Activated CD8-positive, alpha-beta T cell treated with anti-CD3 and anti-CD28 coated beads for 36 hours (primary cell): ENCODE measurements around the gene PPP2R1A. TPM values are rescaled to one million over a fixed set of nuclear protein-coding genes. Genes with fewer than 3 reads are reported as not detected.

Source experiments
- ATAC-seq: fragments of 200-7000 bp; cut with Tn5 transposase; one replicate; pipeline ENCODE4 v1.10.0; 2021; ENCODE audit warnings: mild to moderate bottlenecking, moderate library complexity
- CTCF ChIA-PET: fragments of 350-600 bp; sonication (Branson Sonifier 250); formaldehyde crosslinking; loops from one replicate; lab custom pipeline; 2021; ENCODE audit warnings: antibody characterized with exemption; lab: Charles Lee
- POLR2A ChIA-PET: fragments of 350-600 bp; sonication (Branson Sonifier 250); formaldehyde crosslinking; loops from one replicate; lab custom pipeline; 2021; ENCODE audit warnings: antibody characterized with exemption; lab: Charles Lee
- DNase-seq: peaks from one replicate; pipeline ENCODE4 v3.0.0-alpha.2; 2020
- H3K27ac Mint-ChIP-seq: one replicate; pipeline ENCODE4 v1.8.0; 2021; ENCODE audit warnings: mild to moderate bottlenecking, mixed read lengths
- H3K27me3 Mint-ChIP-seq: one replicate; pipeline ENCODE4 v1.8.0; 2021; ENCODE audit warnings: mixed read lengths
- H3K36me3 Mint-ChIP-seq: one replicate; pipeline ENCODE4 v1.8.0; 2021; ENCODE audit warnings: low read depth, mixed read lengths
- H3K4me1 Mint-ChIP-seq: one replicate; pipeline ENCODE4 v1.8.0; 2021; ENCODE audit warnings: low read depth, mixed read lengths
- H3K4me3 Mint-ChIP-seq: one replicate; pipeline ENCODE4 v1.8.0; 2021; ENCODE audit warnings: mild to moderate bottlenecking, moderate library complexity, mixed read lengths
- H3K9me3 Mint-ChIP-seq: one replicate; pipeline ENCODE4 v1.8.0; 2021; ENCODE audit warnings: mixed read lengths
- CTCF ChIP-seq: fragments of 200-600 bp; IDR thresholded peaks from one replicate; pipeline ENCODE4 v1.8.0; 2022; ENCODE audit warnings: antibody characterized with exemption, mild to moderate bottlenecking
- intact Hi-C: fragments of 100-400 bp; cut with micrococcal nuclease; formaldehyde crosslinking; loops from one replicate; pipeline ENCODE4 v1.10.0; 2022
- total RNA-seq, 2 experiments: library from RNA; stranded (reverse); gene quantifications; one replicate each; pipeline ENCODE4 v1.2.3, GENCODE V29; 2021

PPP2R1A gene
- 100 to 1,000 TPM; 236 to 237 TPM for total RNA-seq

DNA sequence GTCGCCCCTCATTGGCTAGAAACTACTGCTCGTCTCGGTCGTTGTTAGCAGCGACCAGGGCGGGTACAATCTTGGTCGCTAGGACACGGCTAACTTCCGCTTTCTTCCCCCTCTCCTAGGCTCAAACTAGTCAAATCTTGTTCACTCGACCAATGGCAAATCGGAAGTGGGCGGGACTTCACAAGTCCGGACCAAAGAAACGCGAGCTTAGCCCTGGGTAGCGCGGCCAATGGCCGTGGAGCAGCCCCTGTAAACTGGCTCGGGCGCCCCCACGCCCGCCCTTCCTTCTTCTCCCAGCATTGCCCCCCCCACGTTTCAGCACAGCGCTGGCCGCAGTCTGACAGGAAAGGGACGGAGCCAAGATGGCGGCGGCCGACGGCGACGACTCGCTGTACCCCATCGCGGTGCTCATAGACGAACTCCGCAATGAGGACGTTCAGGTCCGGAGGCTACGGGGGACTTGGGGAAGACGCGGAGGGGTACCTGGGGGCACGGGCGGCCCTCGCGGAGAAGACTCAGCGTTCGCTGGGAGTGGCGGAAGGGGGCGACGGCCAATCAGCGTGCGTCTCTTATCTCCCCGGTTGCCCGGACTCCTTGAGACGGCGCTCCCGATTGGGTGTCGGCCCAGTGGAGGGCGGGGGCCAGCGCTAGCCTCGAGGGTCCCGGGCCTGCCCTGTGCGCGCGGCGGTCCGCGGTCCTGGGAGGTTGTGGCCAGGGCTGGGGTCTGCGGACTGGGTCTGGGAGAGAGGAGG lies at the start of gene PPP2R1A:
Gene PPP2R1A (plus strand): TSS at position 318 of the 752 bp plus-strand sequence. CDS start 45 bp downstream, at position 363.
- POLR2A ChIA-PET: interaction anchor here (1.3 to 1.6 kb wide), 2 partner anchors 18 to 141 kb away, joined by 4 to 16 read pairs; partner anchors contain the start of genes ZNF432 and ZNF836
- Mint-ChIP-seq H3K4me3 (peak within 1 kb of the TSS; percentile 93), H3K9me3 (no peaks in the 10 kb centered on the region), H3K36me3 (peaks cover 31% of the 10 kb centered on the region), H3K4me1 (peaks cover 41% of the 10 kb centered on the region), H3K27ac (peak within 1 kb of the TSS; percentile 98), H3K27me3 (no peaks in the 10 kb centered on the region)
- ATAC-seq (peak; percentile 92), DNase-seq (peak; percentile 99)
- CTCF ChIA-PET: interaction anchor here (0.7 to 1.2 kb wide), 3 partner anchors 18 to 51 kb away, joined by 3 to 4 read pairs (median 3); partner anchors contain the start of gene ZNF836
- no peak for TF ChIP-seq CTCF
- intact Hi-C loops: no loop called here

DNA sequence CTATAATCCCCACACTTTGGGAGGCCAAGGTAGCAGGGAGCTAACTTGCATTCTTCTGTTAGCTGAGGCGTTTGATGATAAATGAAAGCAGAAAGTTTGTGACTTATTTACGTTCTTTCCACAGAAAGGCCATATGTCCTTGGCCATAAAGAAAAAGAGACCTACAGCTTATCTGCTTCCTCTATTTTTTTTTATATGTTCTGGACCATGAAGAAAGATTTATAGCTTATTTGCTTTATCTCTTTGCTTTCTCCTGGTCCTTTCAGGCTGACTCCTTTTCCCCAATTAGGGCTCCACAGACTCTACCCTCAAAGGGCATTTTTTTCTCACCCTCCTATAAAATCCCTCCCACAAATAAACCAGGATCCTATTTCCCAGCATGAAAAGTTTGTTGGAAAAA lies 48.6 kb upstream of the PPP2R1A start:
- Mint-ChIP-seq H3K4me3 (no peak overlapping the region), H3K4me1 (peaks cover 22% of the 10 kb centered on the region), H3K9me3 (peaks cover 17% of the 10 kb centered on the region), H3K27me3 (no peaks in the 10 kb centered on the region), H3K27ac (no peak overlapping the region), H3K36me3 (peaks cover 20% of the 10 kb centered on the region)
- TF ChIP-seq CTCF: no peak
- intact Hi-C loops: no loop called here
- DNase-seq: no peak
- ChIA-PET CTCF (interaction anchor here (1.7 kb wide), 1 partner anchor 96 kb away, joined by 5 read pairs; no protein-coding TSS in a partner anchor), POLR2A (no interaction called here)
- no peak for ATAC-seq

- CTCF ChIA-PET: no interaction called here
- H3K27ac Mint-ChIP-seq: no peak overlapping the region
Observed at GRCh38 chr19:52142001-52142595, 47.8 kb upstream of the PPP2R1A start.

DNA sequence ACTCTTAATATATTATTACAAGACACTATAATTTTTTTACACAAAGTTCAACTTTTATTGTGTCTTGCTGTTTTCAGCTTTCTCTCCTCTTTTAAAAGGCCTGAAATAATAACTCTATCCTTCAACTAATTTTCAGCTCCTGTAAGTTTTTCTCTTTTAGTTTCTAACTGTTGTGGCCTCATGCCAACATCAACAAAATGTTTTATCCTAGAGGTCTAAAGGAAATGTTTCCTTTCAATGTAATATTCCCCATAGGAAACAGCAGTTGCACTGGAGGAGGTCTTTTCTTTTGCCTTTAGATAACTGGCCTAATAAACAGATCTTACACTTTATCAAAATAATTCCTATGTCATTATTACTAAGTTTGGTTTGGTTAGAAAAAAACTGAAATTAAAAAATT lies 41.6 kb upstream of the PPP2R1A start:
- Mint-ChIP-seq H3K36me3 (peaks cover 28% of the 10 kb centered on the region), H3K4me3 (no peak overlapping the region), H3K27ac (no peak overlapping the region), H3K9me3 (peaks cover 35% of the 10 kb centered on the region), H3K27me3 (no peaks in the 10 kb centered on the region), H3K4me1 (no peaks in the 10 kb centered on the region)
- TF ChIP-seq CTCF: no peak
- DNase-seq: no peak
- ChIA-PET POLR2A (no interaction called here), CTCF (no interaction called here)
- intact Hi-C loops: no loop called here
- ATAC-seq: no peak

More at GRCh38 chr19:52142001-52142595, 47.8 kb upstream of the PPP2R1A start:
- DNase-seq (no peak), ATAC-seq (no peak)
- peaks cover 20% of the 10 kb centered on the region for H3K4me1 Mint-ChIP-seq
- POLR2A ChIA-PET: no interaction called here
- peaks cover 19% of the 10 kb centered on the region for H3K36me3 Mint-ChIP-seq
- H3K9me3 Mint-ChIP-seq: peaks cover 20% of the 10 kb centered on the region
- H3K4me3 Mint-ChIP-seq: no peak overlapping the region
- H3K27me3 Mint-ChIP-seq: no peaks in the 10 kb centered on the region
- TF ChIP-seq CTCF: no peak
- intact Hi-C loops: no loop called here
